Testis (tissue), 2 donors: ENCODE data around the gene CGB7.

Experiments used
- CTCF ChIP-seq, 3 experiments: fragments of 450-650 bp in 2 of 3; fragments of 200-600 bp in 1 of 3; sonication (generic) in 1 of 3; IDR thresholded peaks; one replicate each; pipeline ENCODE4 v1.5.1; 2016 to 2019; ENCODE audit warnings: antibody characterized with exemption in 3 of 3, mild to moderate bottlenecking in 2 of 3, moderate library complexity in 1 of 3
- POLR2A ChIP-seq: fragments of 450-650 bp; IDR thresholded peaks from one replicate; pipeline ENCODE4 v1.6.1; 2017; ENCODE audit warnings: antibody characterized with exemption, mild to moderate bottlenecking, moderate library complexity

GRCh38 chr19:49022116-49022515 lies 35.4 kb downstream of the CGB7 start:
- TF ChIP-seq POLR2A (no peak), CTCF (IDR thresholded peaks at IDR 0.05) (no peak)
